Measurements from ENCODE around the gene IPCEF1.
"Not testable (repeated sequence)": the region's sequence is repeated elsewhere in the genome, so short reads cannot be mapped to it uniquely, and the experiment has no call there.

Gene IPCEF1

GRCh38 chr6:154206141-154206540 lies 150.5 kb downstream of the IPCEF1 start:
- Histone ChIP-seq H3K9me2 (replicated peaks; ENCODE audit: low read depth, low read length) (no peaks in the 10 kb centered on the region), H3K4me3 (ENCODE audit: low read length, poor library complexity, severe bottlenecking) (no peak overlapping the region), H3K79me2 (ENCODE audit: insufficient read depth, low read length) (no peaks in the 10 kb centered on the region), H3K9ac (ENCODE audit: low read depth, low read length, poor library complexity, severe bottlenecking) (no peak overlapping the region), H3K27me3 (ENCODE audit: insufficient read depth, low read length, poor library complexity, severe bottlenecking) (no peaks in the 10 kb centered on the region), H3K4me2 (ENCODE audit: low read depth, low read length, poor library complexity, severe bottlenecking) (no peak overlapping the region), H3K4me1 (ENCODE audit: insufficient read depth, low read length, poor library complexity, severe bottlenecking) (no peaks in the 10 kb centered on the region), H2AFZ (ENCODE audit: low read length) (no peak overlapping the region), H3K9me3 (ENCODE audit: insufficient read depth, low read depth, low read length) (no peaks in the 10 kb centered on the region), H3F3A (ENCODE audit: low read depth) (no peaks in the 10 kb centered on the region), H3K36me3 (ENCODE audit: insufficient read depth, low read length) (no peaks in the 10 kb centered on the region), H4K20me1 (ENCODE audit: insufficient read depth, low read length, poor library complexity, severe bottlenecking) (no peaks in the 10 kb centered on the region)
- TF ChIP-seq EZH2phosphoT487 (IDR thresholded peaks at IDR 0.05; ENCODE audit: borderline replicate concordance) = no peak
- TF ChIP-seq CTCF (conservative IDR thresholded peaks at IDR 0.05; ENCODE audit: low read length) = no peak

DNA sequence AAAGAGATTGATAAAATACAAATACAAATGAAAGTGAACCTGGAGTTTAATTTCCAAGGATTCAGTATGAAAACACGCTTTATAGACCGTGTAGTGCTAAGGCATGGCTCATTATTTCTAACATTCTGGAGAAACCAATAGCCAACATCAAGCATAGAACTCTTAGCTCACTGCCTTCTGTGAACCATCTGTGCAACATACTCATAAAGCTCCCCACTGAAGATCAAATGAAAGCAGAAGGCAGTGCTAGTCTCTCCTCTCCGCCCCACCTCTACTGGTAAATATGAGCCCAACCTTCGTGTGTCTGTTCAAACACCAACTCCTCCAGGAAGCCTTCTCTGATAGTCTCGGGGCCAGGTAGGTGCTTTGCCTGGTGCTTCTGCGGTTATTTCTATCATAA lies 153.6 kb downstream of the IPCEF1 start:
- no peak for TF ChIP-seq CTCF (conservative IDR thresholded peaks at IDR 0.05; ENCODE audit: low read length)
- no peak for TF ChIP-seq EZH2phosphoT487 (IDR thresholded peaks at IDR 0.05; ENCODE audit: borderline replicate concordance)
- no peaks in the 10 kb centered on the region for H3K4me1 ChIP-seq (ENCODE audit: insufficient read depth, low read length, poor library complexity, severe bottlenecking)
- H2AFZ ChIP-seq (ENCODE audit: low read length) = no peak overlapping the region
- no peaks in the 10 kb centered on the region for H3K36me3 ChIP-seq (ENCODE audit: insufficient read depth, low read length)
- H3K4me3 ChIP-seq (ENCODE audit: low read length, poor library complexity, severe bottlenecking) = no peak overlapping the region
- H3K4me2 ChIP-seq (ENCODE audit: low read depth, low read length, poor library complexity, severe bottlenecking) = no peak overlapping the region
- no peaks in the 10 kb centered on the region for H3K9me3 ChIP-seq (ENCODE audit: insufficient read depth, low read depth, low read length)
- no peaks in the 10 kb centered on the region for H3F3A ChIP-seq (ENCODE audit: low read depth)
- H4K20me1 ChIP-seq (ENCODE audit: insufficient read depth, low read length, poor library complexity, severe bottlenecking) = no peaks in the 10 kb centered on the region
- no peaks in the 10 kb centered on the region for H3K27me3 ChIP-seq (ENCODE audit: insufficient read depth, low read length, poor library complexity, severe bottlenecking)
- no peak overlapping the region for H3K9ac ChIP-seq (ENCODE audit: low read depth, low read length, poor library complexity, severe bottlenecking)
- H3K79me2 ChIP-seq (ENCODE audit: insufficient read depth, low read length) = no peaks in the 10 kb centered on the region
- no peaks in the 10 kb centered on the region for H3K9me2 ChIP-seq (replicated peaks; ENCODE audit: low read depth, low read length)

GRCh38 chr6:154202339-154202738 lies 154.3 kb downstream of the IPCEF1 start:
- Histone ChIP-seq H3K9me2 (replicated peaks; ENCODE audit: low read depth, low read length) (no peaks in the 10 kb centered on the region), H3K4me2 (ENCODE audit: low read depth, low read length, poor library complexity, severe bottlenecking) (no peak overlapping the region), H3K27me3 (ENCODE audit: insufficient read depth, low read length, poor library complexity, severe bottlenecking) (no peaks in the 10 kb centered on the region), H3K9me3 (ENCODE audit: insufficient read depth, low read depth, low read length) (no peaks in the 10 kb centered on the region), H2AFZ (ENCODE audit: low read length) (no peak overlapping the region), H4K20me1 (ENCODE audit: insufficient read depth, low read length, poor library complexity, severe bottlenecking) (no peaks in the 10 kb centered on the region), H3K4me3 (ENCODE audit: low read length, poor library complexity, severe bottlenecking) (no peak overlapping the region), H3F3A (ENCODE audit: low read depth) (no peaks in the 10 kb centered on the region), H3K79me2 (ENCODE audit: insufficient read depth, low read length) (no peaks in the 10 kb centered on the region), H3K36me3 (ENCODE audit: insufficient read depth, low read length) (no peaks in the 10 kb centered on the region), H3K4me1 (ENCODE audit: insufficient read depth, low read length, poor library complexity, severe bottlenecking) (no peaks in the 10 kb centered on the region), H3K9ac (ENCODE audit: low read depth, low read length, poor library complexity, severe bottlenecking) (no peak overlapping the region)
- TF ChIP-seq CTCF (conservative IDR thresholded peaks at IDR 0.05; ENCODE audit: low read length) (no peak), EZH2phosphoT487 (IDR thresholded peaks at IDR 0.05; ENCODE audit: borderline replicate concordance) (no peak)

- H3K9me3 ChIP-seq (ENCODE audit: insufficient read depth, low read depth, low read length); H2AFZ ChIP-seq (ENCODE audit: low read length); H3F3A ChIP-seq (ENCODE audit: low read depth); H4K20me1 ChIP-seq (ENCODE audit: insufficient read depth, low read length, poor library complexity, severe bottlenecking); H3K9ac ChIP-seq (ENCODE audit: low read depth, low read length, poor library complexity, severe bottlenecking); H3K79me2 ChIP-seq (ENCODE audit: insufficient read depth, low read length); H3K4me3 ChIP-seq (ENCODE audit: low read length, poor library complexity, severe bottlenecking); H3K9me2 ChIP-seq (replicated peaks; ENCODE audit: low read depth, low read length); H3K27me3 ChIP-seq (ENCODE audit: insufficient read depth, low read length, poor library complexity, severe bottlenecking); H3K4me2 ChIP-seq (ENCODE audit: low read depth, low read length, poor library complexity, severe bottlenecking); H3K36me3 ChIP-seq (ENCODE audit: insufficient read depth, low read length); H3K4me1 ChIP-seq (ENCODE audit: insufficient read depth, low read length, poor library complexity, severe bottlenecking): not testable (repeated sequence)
Measured at GRCh38 chr6:154201688-154202087, 154.9 kb downstream of the IPCEF1 start.
